ENCODE measurements around the gene FFAR2. TPM values are rescaled to one million over a fixed set of nuclear protein-coding genes. Genes with fewer than 3 reads are reported as not detected.

Gene FFAR2
- polyA plus RNA-seq, 2 of the 4 experiments (the other 2 are of a cell fraction), result 0.30 TPM; not detected in 1

GRCh38 chr19:35414442-35414841 lies 33.6 kb upstream of the FFAR2 start:
- no peak overlapping the region for H3K27ac ChIP-seq
- POLR2A ChIA-PET, result no interaction called here
- no peak for ATAC-seq

GRCh38 chr19:35416331-35416730 lies 31.7 kb upstream of the FFAR2 start:
- TF ChIP-seq, protein P1, sequence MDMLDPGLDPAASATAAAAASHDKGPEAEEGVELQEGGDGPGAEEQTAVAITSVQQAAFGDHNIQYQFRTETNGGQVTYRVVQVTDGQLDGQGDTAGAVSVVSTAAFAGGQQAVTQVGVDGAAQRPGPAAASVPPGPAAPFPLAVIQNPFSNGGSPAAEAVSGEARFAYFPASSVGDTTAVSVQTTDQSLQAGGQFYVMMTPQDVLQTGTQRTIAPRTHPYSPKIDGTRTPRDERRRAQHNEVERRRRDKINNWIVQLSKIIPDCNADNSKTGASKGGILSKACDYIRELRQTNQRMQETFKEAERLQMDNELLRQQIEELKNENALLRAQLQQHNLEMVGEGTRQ (IDR thresholded peaks at IDR 0.05), result no peak
- TF ChIP-seq NFE2L2 (conservative IDR thresholded peaks at IDR 0.05; ENCODE audit: low read length) (no peak), ZFP36 (IDR thresholded peaks at IDR 0.05; ENCODE audit: borderline replicate concordance, partially characterized antibody) (no peak), GATA3 (IDR thresholded peaks at IDR 0.05; ENCODE audit: borderline replicate concordance) (no peak), BHLHE40 (IDR thresholded peaks at IDR 0.05; ENCODE audit: low read depth, low read length) (no peak), JUN (IDR thresholded peaks at IDR 0.05) (no peak), JUNB (IDR thresholded peaks at IDR 0.05) (no peak), CEBPB (IDR thresholded peaks at IDR 0.05) (no peak), ZNF302 (CRISPR knock-in tag; IDR thresholded peaks at IDR 0.05) (no peak)
- Histone ChIP-seq H3K9me3 (no peaks in the 10 kb centered on the region), H3K4me1 (0 out of 3 replicates have a peak, but pooled peaks cover 8% of the 10 kb centered on the region), H3K27ac (no peak overlapping the region), H3K4me3 (no peak overlapping the region), H3K4me2 (no peak overlapping the region)
- no peak for ATAC-seq
- DNase-seq (ENCODE audit: low read depth in 1 of 2, low spot score in 1 of 2), result no peak
- 42% methylated on average over 7 of the region's 7 CpGs for WGBS (ENCODE audit: missing lambda C conversion rate)
- CTCF ChIA-PET, result interaction anchor here (1.0 to 2.7 kb wide), 6 partner anchors 9 to 428 kb away, joined by 3 to 13 read pairs (median 6); no protein-coding TSS in a partner anchor
- FAIRE-seq, result no peak
- POLR2A ChIA-PET, result no interaction called here

More at GRCh38 chr19:35414442-35414841, 33.6 kb upstream of the FFAR2 start:
- DNase-seq (ENCODE audit: low read depth in 1 of 2, low spot score in 1 of 2) (no peak), FAIRE-seq (no peak)
- TF ChIP-seq SMC3 (IDR thresholded peaks at IDR 0.05) (no peak), CEBPB (IDR thresholded peaks at IDR 0.05) (no peak), MAZ (IDR thresholded peaks at IDR 0.05; ENCODE audit: borderline replicate concordance, low read depth, low read length) (no peak), HEYL (CRISPR knock-in tag; IDR thresholded peaks at IDR 0.05) (no peak), SREBF2 (IDR thresholded peaks at IDR 0.05) (no peak), CBX8 (IDR thresholded peaks at IDR 0.05) (no peak), MYC (IDR thresholded peaks at IDR 0.05; ENCODE audit: borderline replicate concordance, low read length) (no peak), PHF8 (IDR thresholded peaks at IDR 0.05; ENCODE audit: borderline replicate concordance, low read depth) (no peak), RARB (CRISPR knock-in tag; IDR thresholded peaks at IDR 0.05) (no peak), HOXB5 (CRISPR knock-in tag; IDR thresholded peaks at IDR 0.05) (no peak), POLR2AphosphoS2 (conservative IDR thresholded peaks at IDR 0.05; ENCODE audit: low read length) (no peak), ZFP36 (IDR thresholded peaks at IDR 0.05; ENCODE audit: borderline replicate concordance, partially characterized antibody) (no peak), FOXS1 (CRISPR knock-in tag; IDR thresholded peaks at IDR 0.05) (no peak), TFCP2L1 (CRISPR knock-in tag; IDR thresholded peaks at IDR 0.05) (no peak), FOSB (CRISPR knock-in tag; IDR thresholded peaks at IDR 0.05) (no peak), ESRRA (IDR thresholded peaks at IDR 0.05; ENCODE audit: borderline replicate concordance, low read length) (no peak), EHMT2 (IDR thresholded peaks at IDR 0.05; ENCODE audit: low read depth) (no peak)
- TF ChIP-seq, protein P2, sequence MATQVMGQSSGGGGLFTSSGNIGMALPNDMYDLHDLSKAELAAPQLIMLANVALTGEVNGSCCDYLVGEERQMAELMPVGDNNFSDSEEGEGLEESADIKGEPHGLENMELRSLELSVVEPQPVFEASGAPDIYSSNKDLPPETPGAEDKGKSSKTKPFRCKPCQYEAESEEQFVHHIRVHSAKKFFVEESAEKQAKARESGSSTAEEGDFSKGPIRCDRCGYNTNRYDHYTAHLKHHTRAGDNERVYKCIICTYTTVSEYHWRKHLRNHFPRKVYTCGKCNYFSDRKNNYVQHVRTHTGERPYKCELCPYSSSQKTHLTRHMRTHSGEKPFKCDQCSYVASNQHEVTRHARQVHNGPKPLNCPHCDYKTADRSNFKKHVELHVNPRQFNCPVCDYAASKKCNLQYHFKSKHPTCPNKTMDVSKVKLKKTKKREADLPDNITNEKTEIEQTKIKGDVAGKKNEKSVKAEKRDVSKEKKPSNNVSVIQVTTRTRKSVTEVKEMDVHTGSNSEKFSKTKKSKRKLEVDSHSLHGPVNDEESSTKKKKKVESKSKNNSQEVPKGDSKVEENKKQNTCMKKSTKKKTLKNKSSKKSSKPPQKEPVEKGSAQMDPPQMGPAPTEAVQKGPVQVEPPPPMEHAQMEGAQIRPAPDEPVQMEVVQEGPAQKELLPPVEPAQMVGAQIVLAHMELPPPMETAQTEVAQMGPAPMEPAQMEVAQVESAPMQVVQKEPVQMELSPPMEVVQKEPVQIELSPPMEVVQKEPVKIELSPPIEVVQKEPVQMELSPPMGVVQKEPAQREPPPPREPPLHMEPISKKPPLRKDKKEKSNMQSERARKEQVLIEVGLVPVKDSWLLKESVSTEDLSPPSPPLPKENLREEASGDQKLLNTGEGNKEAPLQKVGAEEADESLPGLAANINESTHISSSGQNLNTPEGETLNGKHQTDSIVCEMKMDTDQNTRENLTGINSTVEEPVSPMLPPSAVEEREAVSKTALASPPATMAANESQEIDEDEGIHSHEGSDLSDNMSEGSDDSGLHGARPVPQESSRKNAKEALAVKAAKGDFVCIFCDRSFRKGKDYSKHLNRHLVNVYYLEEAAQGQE (IDR thresholded peaks at IDR 0.05), result no peak
- TF ChIP-seq, protein P1 (IDR thresholded peaks at IDR 0.05), result no peak
- Histone ChIP-seq H3K4me3 (no peak overlapping the region), H3K4me1 (no peaks in the 10 kb centered on the region), H3K9me3 (peaks cover 7% of the 10 kb centered on the region; the same call in 1 of the 3 replicates), H3K4me2 (no peak overlapping the region)
- 25% methylated on average over 3 of the region's 3 CpGs for WGBS (ENCODE audit: missing lambda C conversion rate)
- CTCF ChIA-PET, result interaction anchor here (1.5 to 1.8 kb wide), 3 partner anchors 12 to 80 kb away, joined by 3 to 5 read pairs (median 4); no protein-coding TSS in a partner anchor

All from A549 (cell line).